Stimulated activated CD8-positive, alpha-beta memory T cell treated with anti-CD3 and anti-CD28 coated beads, Interleukin-4, amount 100 ng/mL, for 1 hour (primary cell): Measurements from ENCODE around the gene EIF4E1B.

Experiments
- DNase-seq, 2 donors: peaks; one replicate each; pipeline ENCODE4 v3.0.0-alpha.2; 2020; ENCODE audit warnings: low read depth in 2 of 2, low spot score in 1 of 2

EIF4E1B gene

DNA sequence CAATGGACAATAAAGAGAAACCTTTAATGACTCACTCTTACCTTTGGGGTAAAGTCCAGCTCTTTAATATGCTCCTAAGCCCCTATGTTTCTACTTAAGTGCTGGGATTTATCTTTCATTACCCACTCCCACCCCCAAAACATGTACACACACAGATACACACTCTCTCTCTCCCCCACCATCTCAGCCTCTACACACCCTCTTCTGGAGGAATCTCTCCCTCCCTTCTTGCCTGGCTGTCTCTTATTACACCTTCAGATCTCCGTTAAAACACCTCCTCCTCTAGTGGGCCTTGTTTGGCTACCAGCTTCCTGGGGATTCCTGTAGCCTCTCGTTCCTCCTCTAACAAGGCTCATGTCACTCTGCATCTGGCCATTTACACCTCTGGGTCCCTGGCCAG, 27.4 kb upstream of the EIF4E1B start:
- no peak for DNase-seq

DNA sequence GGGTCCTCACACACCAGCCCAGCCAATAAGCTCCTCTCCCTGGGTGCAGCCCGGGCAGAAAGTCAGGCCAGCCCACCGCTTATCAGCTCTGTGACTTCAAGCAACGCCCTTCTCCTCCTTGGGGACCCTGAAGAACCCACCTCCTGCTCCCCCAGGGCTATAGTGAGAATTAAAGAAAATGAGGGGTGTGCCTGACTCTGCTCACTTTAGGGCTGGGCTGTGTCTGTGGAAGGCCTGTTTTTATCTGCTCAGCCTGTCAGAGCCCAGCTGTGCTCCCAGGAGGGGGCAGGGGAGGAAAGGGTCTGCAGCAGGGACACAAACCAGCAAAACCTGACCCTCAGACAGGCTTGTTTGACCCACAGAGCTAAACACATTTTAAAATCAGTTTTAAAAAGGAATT, 24.4 kb upstream of the EIF4E1B start:
- DNase-seq, result no peak

DNA sequence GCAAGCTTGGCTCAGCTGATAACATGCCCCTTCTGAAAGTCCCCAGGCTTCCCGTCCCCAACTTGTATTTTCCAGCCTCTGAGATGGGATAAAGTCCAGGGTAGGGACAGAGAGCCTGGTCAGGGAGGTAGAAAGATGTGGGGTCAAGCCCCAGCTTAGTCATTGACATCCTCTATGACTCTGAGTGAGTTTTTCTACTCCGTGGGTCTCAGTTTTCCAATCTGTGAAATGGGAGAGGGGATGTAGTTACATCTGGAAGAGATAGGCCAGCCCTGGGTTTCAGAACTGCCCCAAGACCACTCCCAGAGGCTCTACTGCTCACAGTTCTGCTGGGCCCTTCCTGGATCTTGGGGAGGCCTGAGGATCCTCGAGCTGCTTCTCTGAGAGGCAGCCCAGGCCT, 23.6 kb upstream of the EIF4E1B start:
- DNase-seq, result no peak

DNA sequence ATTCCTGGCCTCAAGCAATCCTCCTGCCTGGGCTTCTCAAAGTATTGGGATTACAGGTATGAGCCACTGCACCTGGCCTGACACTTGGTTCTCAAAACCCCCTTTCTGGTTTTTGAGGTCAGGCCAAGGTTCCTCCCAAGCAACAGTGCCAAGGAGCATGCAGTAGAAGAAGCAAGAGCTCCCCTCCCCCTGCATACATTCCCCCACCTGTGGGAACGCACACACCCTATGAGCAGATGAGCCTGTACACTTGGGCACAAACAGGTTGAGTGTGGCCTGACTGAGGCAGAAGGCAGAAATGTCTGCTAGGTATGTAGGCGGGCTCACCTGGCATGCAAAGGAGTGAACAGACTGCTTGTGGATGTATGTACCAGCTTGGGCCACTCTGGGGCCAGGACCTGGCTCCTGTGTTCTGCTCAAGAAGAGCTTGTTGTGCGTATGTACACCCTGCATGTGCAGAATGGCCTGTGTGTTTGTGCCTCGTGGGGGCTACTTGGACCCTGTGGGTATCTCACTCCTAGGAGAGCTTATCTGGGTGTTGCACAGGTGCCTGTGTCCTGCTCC, 22.3 kb upstream of the EIF4E1B start:
- DNase-seq, result no peak

DNA sequence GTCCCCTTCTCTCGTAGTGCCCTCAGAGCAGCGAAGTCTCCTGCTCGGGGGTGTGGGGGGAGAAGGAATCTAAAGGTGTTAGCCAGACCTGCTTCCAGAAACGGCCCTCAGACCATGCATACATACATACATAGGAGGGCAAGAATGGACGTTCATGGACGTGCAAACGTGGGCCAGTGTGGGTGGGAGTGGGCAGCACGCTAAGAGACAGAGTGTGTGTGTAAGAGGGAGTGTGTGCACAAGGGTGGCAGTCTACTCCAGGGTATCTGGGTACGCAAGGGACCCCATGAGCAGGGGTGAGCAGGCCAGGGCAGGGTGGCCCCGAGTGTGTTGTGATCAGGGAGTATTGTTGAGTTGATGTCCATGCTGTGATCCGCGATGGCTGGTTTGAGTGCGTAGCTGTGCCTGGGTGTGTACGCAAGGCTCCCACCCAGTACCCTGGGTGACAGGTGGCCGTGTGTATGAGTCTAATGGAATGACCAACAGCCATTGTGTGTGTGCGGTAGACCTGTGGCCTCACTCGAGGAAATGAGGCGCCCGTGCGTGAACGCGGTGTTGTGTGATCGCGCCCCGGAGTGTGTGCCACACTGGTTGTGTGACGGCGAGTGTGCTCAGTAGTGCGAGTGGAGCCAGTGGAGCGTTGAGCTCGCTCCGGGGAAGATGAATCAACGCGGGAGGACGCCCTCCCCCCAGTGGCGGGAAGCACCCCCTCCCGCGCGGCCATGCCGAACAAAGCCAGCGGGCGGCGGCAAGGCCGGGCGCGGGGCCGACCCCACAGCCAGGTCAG, 21.3 kb upstream of the EIF4E1B start:
- DNase-seq, result no peak

DNA sequence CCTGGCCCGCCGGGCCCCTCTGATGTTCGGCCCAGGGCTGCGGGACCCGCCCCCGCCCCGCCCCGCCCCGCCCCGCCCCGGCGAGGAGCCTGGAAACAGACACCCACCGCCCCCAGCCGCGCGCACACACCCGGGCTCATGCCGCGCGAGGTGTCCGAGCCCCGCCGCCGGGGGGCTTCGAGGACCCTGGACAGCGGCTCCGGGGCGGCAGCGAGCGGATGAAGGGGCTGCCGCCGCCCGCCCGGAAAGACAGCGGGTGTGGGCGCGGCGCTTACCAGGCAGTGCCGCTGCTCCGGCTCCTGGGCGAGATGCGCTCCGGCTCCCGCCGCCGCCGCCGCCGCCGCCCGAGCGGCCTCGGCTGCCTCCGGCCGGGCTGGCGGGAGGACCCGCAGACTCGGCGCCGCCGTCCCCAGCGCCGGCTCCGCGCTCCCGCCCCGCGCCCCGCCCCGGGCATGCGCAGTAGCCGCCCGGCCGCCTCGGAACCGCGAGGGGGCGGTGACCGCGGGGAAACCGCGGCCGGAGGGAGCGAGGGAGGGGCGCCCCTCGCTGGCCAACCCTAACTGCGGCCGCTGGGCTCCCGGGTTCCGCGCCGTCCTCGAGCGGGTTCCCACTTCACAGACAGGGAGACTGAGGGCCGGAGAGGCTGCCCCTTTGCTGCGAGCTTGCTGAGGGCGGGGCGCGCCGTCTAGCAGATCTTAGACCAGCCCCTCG, 20.6 kb upstream of the EIF4E1B start, which contains the start of gene GPRIN1:
Gene GPRIN1 (minus strand): TSS at position 433 of the 711 bp plus-strand sequence. CDS start 10,322 bp downstream, outside the sequence.
- peak in 1 of 2 donors; percentile 16 for DNase-seq

DNA sequence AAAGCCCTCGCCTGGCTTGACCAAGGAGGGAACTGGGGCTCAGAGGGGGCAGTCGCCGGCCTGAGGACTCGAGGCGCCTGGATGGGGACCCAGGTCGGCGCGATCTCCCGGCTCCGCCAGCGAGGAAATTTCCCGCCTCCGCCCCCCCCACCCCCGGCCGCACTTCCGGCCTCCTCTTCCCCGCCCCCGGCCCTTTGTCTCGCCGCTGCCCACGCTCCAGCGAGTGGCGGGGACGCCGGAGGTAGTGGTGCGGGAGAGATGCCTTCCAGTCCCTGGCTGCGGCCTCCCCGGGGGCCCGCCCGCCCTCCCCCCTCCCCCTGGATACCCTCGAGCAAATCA, 20.1 kb upstream of the EIF4E1B start:
- no peak for DNase-seq

DNA sequence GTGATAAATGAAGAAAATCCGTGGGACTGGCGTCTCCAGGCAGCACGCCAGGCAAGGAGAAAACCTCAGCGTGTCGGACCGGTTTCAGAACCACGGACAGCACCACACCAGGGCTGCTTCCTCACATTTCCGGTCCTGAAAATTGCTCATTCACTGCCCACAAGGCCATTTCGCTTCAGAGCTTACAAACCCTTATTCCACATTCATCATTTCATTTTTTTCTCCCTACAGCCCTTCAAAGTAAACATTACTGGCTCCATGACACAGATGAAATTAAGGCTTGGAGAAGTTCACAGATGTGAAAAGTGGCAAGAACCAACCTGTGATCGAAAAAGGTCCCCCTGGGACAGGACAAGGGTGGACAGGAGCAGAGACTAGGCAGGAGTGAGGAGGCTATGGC, 19.0 kb upstream of the EIF4E1B start:
- peak in 1 of 2 donors; percentile 16 for DNase-seq

DNA sequence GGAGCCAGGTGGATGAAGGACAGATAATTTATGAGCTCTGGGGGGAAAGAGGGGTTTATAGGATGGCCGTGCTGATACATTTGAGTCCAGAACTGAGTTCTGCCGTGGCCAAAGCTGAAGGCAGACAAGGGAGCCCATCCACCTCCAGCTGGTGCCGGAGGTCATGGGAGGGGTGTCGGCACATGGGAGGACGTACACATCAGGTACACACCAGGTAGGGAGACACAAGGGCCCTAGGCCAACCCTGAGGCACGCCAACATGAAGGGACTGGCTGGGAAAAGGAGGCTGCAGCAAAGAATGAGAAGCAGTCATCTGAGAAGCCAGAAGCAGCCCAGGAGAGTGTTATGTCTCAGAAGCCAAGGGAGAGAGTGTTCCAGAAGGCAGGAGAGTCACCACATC, 18.5 kb upstream of the EIF4E1B start:
- DNase-seq, result no peak

DNA sequence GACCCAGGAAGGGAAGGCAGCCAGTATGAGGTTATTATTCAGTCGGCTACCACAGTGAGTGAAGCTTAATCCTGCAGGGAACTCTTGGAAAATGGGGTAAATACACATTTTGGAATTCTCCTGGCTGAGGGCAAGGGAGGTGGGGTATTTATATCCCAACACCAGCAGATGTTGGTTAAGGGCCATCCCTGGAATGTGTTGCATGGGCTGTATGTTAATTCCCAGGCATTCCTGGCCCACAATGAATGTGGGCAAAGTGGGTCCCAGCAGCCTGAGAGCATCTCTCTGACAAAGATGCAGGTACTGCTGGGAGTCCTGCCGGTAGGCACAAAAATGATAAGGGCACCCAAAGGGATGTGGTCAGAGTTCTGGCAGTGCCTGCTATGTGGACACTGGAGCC, 17.6 kb upstream of the EIF4E1B start:
- no peak for DNase-seq

DNA sequence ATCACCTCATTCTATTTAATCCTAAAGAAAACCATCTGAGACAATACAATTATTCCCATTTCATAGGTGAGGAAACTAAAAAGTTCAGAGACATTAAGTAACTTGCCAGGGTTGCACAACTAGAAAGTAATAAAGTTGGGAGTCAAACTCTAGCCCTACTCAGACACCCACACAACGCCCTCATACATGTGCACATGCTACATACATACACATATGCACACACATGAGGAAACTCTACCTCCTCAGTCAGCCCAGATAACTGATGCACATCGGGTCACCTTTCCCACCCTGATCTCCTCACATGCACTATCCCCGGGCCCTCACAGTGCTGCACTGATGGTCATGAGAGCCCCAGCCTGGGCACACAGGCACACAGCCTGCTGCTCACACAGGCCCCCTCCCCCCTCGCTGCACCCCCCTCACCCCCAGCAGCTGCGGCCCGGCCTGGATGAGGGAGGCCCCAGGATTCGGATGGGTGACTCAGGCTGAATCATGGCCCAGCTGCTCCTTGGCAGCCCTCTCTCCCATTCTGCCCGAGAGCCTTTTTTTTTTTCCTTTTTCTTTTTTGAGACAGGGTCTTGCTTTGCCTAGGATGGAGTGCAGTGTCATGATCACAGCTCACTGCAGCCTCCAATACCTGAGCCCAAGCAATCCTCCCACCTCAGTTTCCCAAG, 15.5 kb upstream of the EIF4E1B start:
- no peak for DNase-seq

DNA sequence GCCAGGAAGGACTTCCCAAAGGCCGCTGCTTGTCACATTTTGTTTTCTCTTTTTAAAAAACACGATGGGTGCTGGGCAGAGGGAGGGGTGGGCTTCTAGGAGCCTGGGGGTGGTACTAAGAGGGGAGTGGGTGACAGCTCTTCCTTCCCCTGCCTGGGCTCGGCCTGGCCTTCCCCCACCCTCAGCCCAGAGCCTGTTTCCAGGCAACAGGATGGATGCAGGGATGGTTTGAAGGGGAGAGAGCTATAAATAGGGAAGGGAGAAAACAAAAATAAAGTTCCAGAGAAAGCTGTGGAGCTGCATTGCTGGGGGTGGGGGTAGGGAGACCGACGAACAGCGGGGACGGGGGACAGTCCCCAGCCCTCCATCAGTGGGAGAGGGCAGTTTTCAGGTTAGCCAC, 14.0 kb upstream of the EIF4E1B start:
- no peak for DNase-seq

DNA sequence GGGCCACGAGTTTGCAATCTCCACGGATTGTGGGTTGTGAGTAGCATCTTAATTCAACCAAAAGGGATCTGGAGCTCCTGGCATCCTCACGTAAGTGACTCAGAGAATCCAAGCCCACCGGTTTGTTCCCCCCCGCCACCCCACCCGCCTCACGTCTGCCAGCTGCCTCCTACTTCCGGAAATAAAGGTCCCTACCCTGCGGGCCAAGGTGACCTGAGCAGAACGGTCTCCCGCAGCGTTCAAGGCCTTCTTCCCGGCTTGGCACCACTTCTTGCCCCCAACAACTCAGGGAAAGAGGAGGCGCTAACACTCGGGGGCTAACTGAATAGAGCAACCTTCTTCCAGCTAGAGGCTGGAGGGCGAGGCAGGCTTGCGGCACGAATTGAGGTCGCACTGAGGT, 11.7 kb upstream of the EIF4E1B start:
- no peak for DNase-seq

DNA sequence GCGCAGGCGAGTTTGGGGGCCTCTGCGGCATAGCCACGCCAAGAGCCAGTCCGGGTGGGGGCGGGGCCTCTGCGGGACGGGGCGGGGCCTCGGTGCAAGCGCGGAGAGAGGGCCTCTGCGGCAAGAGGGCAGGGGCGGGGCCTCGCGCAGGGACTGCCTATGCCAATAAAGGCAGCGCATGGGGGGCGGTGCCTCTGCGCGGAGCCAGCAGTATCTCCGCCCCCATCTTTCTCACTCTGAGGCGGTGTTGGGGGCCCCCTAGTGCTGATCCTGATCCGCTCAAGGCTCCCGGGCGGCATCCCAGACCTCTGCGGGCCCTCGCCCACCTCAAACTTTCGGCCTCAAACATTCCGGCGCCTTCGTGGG, 11.3 kb upstream of the EIF4E1B start:
- peak; percentile 24 to 52 for DNase-seq

DNA sequence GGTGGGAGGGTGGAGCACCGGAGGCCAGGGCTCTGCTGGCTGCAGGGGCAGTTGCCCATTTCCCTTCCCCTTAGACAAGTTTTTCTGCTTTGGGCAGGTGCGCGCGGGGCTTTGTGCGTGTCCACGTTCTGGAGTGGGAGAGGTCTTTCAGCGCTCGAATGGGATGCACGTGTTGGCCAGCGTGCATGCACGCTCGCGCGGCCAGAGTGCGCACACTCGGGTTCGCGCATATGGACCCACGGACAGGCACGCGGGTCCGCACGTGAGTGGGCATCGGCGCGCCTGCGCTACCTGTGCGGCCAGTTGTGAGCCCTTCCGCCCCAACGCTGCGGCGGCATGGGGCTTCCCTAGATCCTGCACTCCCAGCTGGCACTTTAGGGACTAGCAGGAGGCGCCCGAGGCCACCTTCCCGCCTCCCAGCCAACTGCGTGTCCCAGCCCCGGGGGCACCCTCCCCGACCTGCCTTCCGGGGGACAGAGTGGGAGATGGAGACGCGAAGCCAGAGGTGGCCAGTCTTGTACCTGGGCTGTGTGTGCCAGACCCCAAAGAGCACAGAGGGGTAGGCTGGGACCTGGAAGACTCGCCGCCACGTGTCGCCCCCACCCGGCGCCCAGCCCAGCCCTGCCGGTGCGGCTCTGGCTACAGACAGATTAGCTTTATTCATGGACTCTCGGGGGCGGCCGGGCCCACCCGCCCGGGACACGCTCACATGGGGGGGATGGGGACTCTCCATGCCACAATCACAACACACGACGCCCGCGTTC, 10.7 kb upstream of the EIF4E1B start:
- DNase-seq, result no peak

DNA sequence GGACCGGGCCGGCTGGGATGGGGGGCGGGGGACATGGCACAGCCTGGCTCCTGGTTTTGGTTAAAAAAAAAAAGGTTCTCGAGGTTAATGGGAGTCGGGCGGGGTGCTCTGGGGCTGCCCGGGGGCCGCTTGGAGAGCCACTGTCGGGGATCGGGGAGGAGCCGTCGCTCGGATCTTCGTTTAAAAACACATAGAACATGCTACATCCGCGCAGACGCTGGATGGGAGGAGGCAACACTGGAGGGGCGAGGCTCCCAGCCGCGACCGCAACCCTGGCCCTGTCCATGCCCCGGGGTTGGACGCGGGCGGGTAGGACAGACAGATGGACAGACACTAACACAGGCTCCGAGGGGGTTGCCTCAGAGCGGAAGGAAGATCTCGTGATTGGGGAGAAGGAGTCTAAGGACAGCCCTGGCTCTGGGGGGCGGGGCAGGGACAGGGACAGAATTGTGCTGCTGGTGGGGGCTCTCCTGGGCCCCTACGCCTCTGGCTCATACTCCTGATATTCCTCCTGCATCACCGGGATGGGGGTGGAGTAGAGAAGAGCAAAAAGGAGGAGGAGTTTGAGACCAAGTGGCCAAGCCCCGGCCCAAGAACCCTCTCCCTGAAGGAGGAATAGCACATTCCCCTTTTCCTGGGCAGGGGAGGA, 10.0 kb upstream of the EIF4E1B start:
- no peak for DNase-seq

DNA sequence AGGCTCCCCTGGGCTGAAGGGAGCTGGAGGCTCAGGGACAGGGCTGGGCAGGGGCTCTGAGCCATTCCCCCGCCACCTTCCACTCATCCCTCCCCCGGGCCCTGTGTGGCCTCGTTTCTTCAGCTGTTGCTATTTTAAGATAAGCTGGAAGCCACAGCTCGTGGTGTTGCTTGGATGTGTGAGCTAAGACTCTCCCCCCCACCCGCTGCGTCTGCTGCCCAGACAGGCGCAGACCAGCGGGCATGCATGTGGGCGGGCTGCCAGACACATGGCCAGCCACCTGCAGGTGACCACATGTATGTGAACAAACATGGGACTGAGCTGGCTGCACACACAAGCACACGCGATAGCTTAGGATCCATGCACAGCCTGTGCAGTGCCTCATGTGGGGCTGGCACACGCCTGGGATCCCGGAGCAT, 8.8 kb upstream of the EIF4E1B start:
- DNase-seq, result no peak

DNA sequence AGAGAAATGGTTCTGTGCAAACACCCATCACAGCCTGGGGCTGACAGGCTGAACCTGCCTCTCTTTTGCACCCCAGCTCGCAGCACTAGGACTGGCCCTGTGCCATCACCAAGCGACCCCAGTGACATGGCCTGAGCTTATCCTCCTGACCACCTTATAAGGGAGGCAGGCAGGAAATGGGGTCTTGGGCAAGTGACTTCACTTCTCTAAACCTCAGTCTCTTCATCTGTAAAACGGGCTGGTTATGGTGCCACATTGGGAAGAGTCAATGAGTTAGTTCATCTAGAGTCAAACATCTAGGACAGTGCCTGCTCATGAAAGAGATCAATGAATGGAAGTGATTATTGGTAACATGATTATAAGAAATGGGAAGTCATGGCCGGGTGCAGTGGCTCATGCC, 6.3 kb upstream of the EIF4E1B start:
- no peak for DNase-seq

DNA sequence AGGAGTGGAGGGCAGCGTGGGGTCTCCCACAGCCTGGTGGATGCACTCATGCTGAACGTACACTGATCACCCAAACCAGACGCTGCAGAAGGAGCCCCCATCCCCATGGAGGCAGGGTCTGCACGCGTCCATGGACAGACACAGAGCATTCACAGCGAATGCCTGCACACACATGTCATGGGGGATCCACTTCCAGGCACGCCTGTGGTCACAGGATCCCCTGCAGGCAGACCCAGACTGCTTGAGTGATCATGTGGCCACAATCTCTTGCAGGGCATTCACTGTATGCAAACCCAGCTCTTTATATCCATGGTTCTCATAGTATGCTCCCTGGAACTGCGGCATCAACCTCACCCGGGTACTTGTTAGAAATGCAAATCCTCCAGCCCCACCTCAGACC, 5.5 kb upstream of the EIF4E1B start:
- DNase-seq, result no peak

DNA sequence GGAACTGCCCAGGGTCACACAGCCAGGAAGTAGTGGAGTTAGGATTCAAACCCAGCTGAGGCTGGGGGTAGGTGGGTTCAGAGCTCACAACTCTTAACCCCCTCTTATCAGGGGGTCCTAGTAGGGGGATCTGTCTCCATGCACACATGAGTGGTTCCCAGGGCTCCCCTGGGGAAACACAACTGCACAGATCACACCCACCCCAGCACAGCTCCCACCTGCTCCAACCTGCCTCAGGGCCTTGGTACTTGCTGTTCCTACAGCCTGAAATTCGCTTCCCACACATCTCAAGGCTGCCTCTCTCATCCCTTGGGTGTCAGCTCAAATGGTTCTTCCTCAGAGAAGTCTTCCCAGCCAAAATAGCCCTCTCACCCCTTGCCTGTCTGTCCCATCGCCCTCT, 5.0 kb upstream of the EIF4E1B start:
- no peak for DNase-seq
